Loucy (cell line): ENCODE results near the gene ROBO1.

Experiments
- EZH2phosphoT487 ChIP-seq: fragments of 200-600 bp; IDR thresholded peaks from 2 replicates; pipeline ENCODE4 v1.6.1; 2018; ENCODE audit warnings: antibody characterized with exemption, mild to moderate bottlenecking, moderate library complexity, borderline replicate concordance
- TF ChIP-seq, protein P1 (sequence below): fragments of 200-600 bp; sonication (generic); conservative IDR thresholded peaks from 2 replicates; pipeline ENCODE4 v1.5.1; 2014; ENCODE audit warnings: mild to moderate bottlenecking, antibody characterized with exemption, low read length

DNA sequence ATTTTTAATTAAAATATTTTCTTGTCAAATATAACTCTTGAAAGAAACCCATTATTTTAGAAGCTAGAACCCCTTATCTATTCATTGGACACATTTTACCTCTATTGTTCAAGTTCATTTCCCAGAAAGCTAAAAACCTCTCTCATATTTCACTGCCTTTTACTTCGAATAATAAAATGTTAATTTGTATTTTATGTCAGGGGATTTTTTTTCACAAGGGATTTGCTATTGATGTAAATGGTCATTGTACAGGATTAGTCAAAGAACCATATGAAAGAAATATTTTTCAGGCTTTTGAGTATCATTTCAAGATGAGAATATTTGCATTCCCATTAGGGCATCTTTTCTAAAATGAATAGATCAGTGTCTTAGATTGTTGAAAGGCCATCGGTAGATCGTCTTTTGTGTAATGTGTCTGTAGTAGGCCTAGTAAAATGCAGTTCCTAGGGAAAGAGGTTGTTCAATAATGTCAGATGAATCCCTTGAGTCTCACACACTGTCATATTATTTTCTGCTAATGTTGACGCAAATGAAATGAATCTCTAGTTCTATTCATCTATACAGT, 114.5 kb downstream of the ROBO1 start:
- TF ChIP-seq, protein P1, sequence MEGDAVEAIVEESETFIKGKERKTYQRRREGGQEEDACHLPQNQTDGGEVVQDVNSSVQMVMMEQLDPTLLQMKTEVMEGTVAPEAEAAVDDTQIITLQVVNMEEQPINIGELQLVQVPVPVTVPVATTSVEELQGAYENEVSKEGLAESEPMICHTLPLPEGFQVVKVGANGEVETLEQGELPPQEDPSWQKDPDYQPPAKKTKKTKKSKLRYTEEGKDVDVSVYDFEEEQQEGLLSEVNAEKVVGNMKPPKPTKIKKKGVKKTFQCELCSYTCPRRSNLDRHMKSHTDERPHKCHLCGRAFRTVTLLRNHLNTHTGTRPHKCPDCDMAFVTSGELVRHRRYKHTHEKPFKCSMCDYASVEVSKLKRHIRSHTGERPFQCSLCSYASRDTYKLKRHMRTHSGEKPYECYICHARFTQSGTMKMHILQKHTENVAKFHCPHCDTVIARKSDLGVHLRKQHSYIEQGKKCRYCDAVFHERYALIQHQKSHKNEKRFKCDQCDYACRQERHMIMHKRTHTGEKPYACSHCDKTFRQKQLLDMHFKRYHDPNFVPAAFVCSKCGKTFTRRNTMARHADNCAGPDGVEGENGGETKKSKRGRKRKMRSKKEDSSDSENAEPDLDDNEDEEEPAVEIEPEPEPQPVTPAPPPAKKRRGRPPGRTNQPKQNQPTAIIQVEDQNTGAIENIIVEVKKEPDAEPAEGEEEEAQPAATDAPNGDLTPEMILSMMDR, result no peak
- TF ChIP-seq EZH2phosphoT487, result no peak
